Upper lobe of left lung (tissue), 4 donors: ENCODE measurements around the gene PSMB5.

Source experiments
- CTCF ChIP-seq, 6 experiments: fragments of 450-650 bp in 4 of 6; fragments of 200-600 bp in 2 of 6; sonication (generic) in 2 of 6; IDR thresholded peaks; one replicate each; pipeline ENCODE4 v1.5.1; 2016 to 2019; ENCODE audit warnings: antibody characterized with exemption in 6 of 6
- POLR2A ChIP-seq, 4 donors: fragments of 450-650 bp; IDR thresholded peaks; one replicate each; pipeline ENCODE4 v1.5.1; 2016 to 2017; ENCODE audit warnings: antibody characterized with exemption in 4 of 4, mild to moderate bottlenecking in 2 of 4
- POLR2AphosphoS5 ChIP-seq, 2 donors: sonication (generic); formaldehyde crosslinking; IDR thresholded peaks; one replicate each; pipeline ENCODE4 v1.5.1; 2017; ENCODE audit warnings: antibody characterized with exemption in 2 of 2

GRCh38 chr14:23030936-23031335, 3.8 kb downstream of the PSMB5 start:
- TF ChIP-seq POLR2AphosphoS5 (IDR thresholded peaks at IDR 0.05) = no peak
- no peak for TF ChIP-seq POLR2A (IDR thresholded peaks at IDR 0.05)
- TF ChIP-seq CTCF (IDR thresholded peaks at IDR 0.05) = no peak
